H9 (cell line): Measurements from ENCODE around the gene WFDC5. TPM values are rescaled to one million over a fixed set of nuclear protein-coding genes. Genes with fewer than 3 reads are reported as not detected.

Experiments used
- DNase-seq: peaks from one replicate; pipeline ENCODE4 v3.0.0-alpha.2; 2017
- H2AFZ ChIP-seq: one replicate; pipeline ENCODE4 v1.6.1; 2013; ENCODE audit warnings: mild to moderate bottlenecking, low read length, control low read depth, moderate library complexity
- H2AK5ac ChIP-seq: 2 replicates; pipeline ENCODE4 v1.6.1; 2013; ENCODE audit warnings: low read length, control low read depth, mixed read lengths; ENCODE audit not compliant: insufficient read length
- H2BK120ac ChIP-seq: one replicate; pipeline ENCODE4 v1.6.1; 2013; ENCODE audit warnings: low read depth, mild to moderate bottlenecking, low read length, control low read depth, inconsistent platforms; ENCODE audit not compliant: poor library complexity, severe bottlenecking
- H2BK12ac ChIP-seq: 2 replicates; pipeline ENCODE4 v1.6.1; 2013; ENCODE audit warnings: low read length, control low read depth, mixed read lengths, low read depth; ENCODE audit not compliant: insufficient read length
- H2BK15ac ChIP-seq: 2 replicates; pipeline ENCODE4 v1.6.1; 2013; ENCODE audit warnings: low read depth, low read length, control low read depth
- H2BK20ac ChIP-seq: one replicate; pipeline ENCODE4 v1.6.1; 2013; ENCODE audit warnings: low read depth, mild to moderate bottlenecking, low read length, control low read depth, inconsistent platforms; ENCODE audit not compliant: poor library complexity, severe bottlenecking
- H2BK5ac ChIP-seq: 2 replicates; pipeline ENCODE4 v1.6.1; 2013; ENCODE audit warnings: low read length, control low read depth, mixed read lengths; ENCODE audit not compliant: insufficient read length
- H3K14ac ChIP-seq: 2 replicates; pipeline ENCODE4 v1.6.1; 2013; ENCODE audit warnings: low read length, control low read depth; ENCODE audit not compliant: insufficient read depth
- H3K18ac ChIP-seq: 2 replicates; pipeline ENCODE4 v1.6.1; 2013; ENCODE audit warnings: low read depth, mild to moderate bottlenecking, mixed read lengths, low read length, control low read depth; ENCODE audit not compliant: insufficient read length
- H3K23ac ChIP-seq: 2 replicates; pipeline ENCODE4 v1.6.1; 2013; ENCODE audit warnings: low read length, control low read depth, mixed read lengths, low read depth; ENCODE audit not compliant: insufficient read length
- H3K23me2 ChIP-seq: 2 replicates; pipeline ENCODE4 v1.6.1; 2013; ENCODE audit warnings: low read depth, mild to moderate bottlenecking, mixed read lengths, low read length, control low read depth; ENCODE audit not compliant: insufficient read length, poor library complexity, severe bottlenecking
- H3K27ac ChIP-seq: 2 replicates; pipeline ENCODE4 v1.5.1; 2013; ENCODE audit warnings: low read length, control low read depth, mixed read lengths, low read depth; ENCODE audit not compliant: insufficient read length
- H3K27me3 ChIP-seq: 2 replicates; pipeline ENCODE4 v1.6.1; 2013; ENCODE audit warnings: low read length, control low read depth, inconsistent platforms; ENCODE audit not compliant: insufficient read depth
- H3K4ac ChIP-seq: 2 replicates; pipeline ENCODE4 v1.6.1; 2013; ENCODE audit warnings: low read depth, mild to moderate bottlenecking, control low read depth, inconsistent platforms, low read length, moderate library complexity
- H3K4me1 ChIP-seq: 2 replicates; pipeline ENCODE4 v1.6.1; 2013; ENCODE audit warnings: low read length, control low read depth, inconsistent platforms; ENCODE audit not compliant: insufficient read depth
- H3K4me2 ChIP-seq: 2 replicates; pipeline ENCODE4 v1.6.1; 2013; ENCODE audit warnings: low read length, control low read depth, mixed read lengths; ENCODE audit not compliant: insufficient read length, insufficient read depth
- H3K56ac ChIP-seq: 2 replicates; pipeline ENCODE4 v1.6.1; 2013; ENCODE audit warnings: low read depth, mild to moderate bottlenecking, mixed read lengths, low read length, control low read depth; ENCODE audit not compliant: insufficient read length
- H3K79me1 ChIP-seq: 2 replicates; pipeline ENCODE4 v1.6.1; 2013; ENCODE audit warnings: low read depth, mild to moderate bottlenecking, moderate library complexity, low read length, control low read depth, inconsistent platforms; ENCODE audit not compliant: insufficient read depth, poor library complexity, severe bottlenecking
- H3K79me2 ChIP-seq: 2 replicates; pipeline ENCODE4 v1.6.1; 2013; ENCODE audit warnings: low read length, control low read depth, inconsistent platforms; ENCODE audit not compliant: insufficient read depth
- H3K9ac ChIP-seq: 2 replicates; pipeline ENCODE4 v1.6.1; 2013; ENCODE audit warnings: low read length, control low read depth, mixed read lengths; ENCODE audit not compliant: insufficient read length; ENCODE audit errors: extremely low read depth
- H3K9me3 ChIP-seq: one replicate; pipeline ENCODE4 v1.6.1; 2013; ENCODE audit warnings: low read depth, low read length, inconsistent platforms; ENCODE audit not compliant: control insufficient read depth
- H3T11ph ChIP-seq: one replicate; pipeline ENCODE4 v1.6.1; 2013; ENCODE audit warnings: mild to moderate bottlenecking, low read length, control low read depth, inconsistent platforms
- H4K20me1 ChIP-seq: one replicate; pipeline ENCODE4 v1.6.1; 2013; ENCODE audit not compliant: control insufficient read depth, insufficient read length, insufficient read depth
- H4K5ac ChIP-seq: 2 replicates; pipeline ENCODE4 v1.6.1; 2013; ENCODE audit warnings: low read depth, mild to moderate bottlenecking, mixed read lengths, low read length, control low read depth; ENCODE audit not compliant: insufficient read length
- H4K8ac ChIP-seq: replicated peaks from 2 replicates; pipeline ENCODE4 v1.6.1; 2013; ENCODE audit warnings: low read length, control low read depth, mixed read lengths, low read depth; ENCODE audit not compliant: insufficient read length
- H4K91ac ChIP-seq: 2 replicates; pipeline ENCODE4 v1.6.1; 2013; ENCODE audit warnings: low read depth, mild to moderate bottlenecking, moderate library complexity, mixed read lengths, low read length, control low read depth; ENCODE audit not compliant: insufficient read length
- H3K27ac Mint-ChIP-seq, 3 experiments: 2 replicates in 2 of 3; 3 replicates in 1 of 3; pipeline ENCODE4 v1.8.0; 2020 to 2021; ENCODE audit warnings: mixed read lengths in 3 of 3, mild to moderate bottlenecking in 1 of 3, moderate library complexity in 1 of 3
- H3K27me3 Mint-ChIP-seq: 2 replicates; pipeline ENCODE4 v1.8.0; 2021; ENCODE audit warnings: low read depth, mild to moderate bottlenecking, moderate library complexity, mixed read lengths
- H3K36me3 Mint-ChIP-seq, 3 experiments: 2 replicates in 2 of 3; 3 replicates in 1 of 3; pipeline ENCODE4 v1.8.0; 2020 to 2021; ENCODE audit warnings: low read depth in 3 of 3, mixed read lengths in 3 of 3; ENCODE audit not compliant: insufficient read depth in 1 of 3
- H3K4me1 Mint-ChIP-seq, 2 experiments: 2 replicates each; pipeline ENCODE4 v1.8.0; 2020; ENCODE audit warnings: mixed read lengths in 2 of 2
- H3K4me3 Mint-ChIP-seq, 2 experiments: 2 replicates in 1 of 2; 3 replicates in 1 of 2; pipeline ENCODE4 v1.8.0; 2020 to 2021; ENCODE audit warnings: mild to moderate bottlenecking in 2 of 2, mixed read lengths in 2 of 2, moderate library complexity in 1 of 2
- H3K9me3 Mint-ChIP-seq, 2 experiments: 2 replicates in 1 of 2; 3 replicates in 1 of 2; pipeline ENCODE4 v1.8.0; 2020; ENCODE audit warnings: mild to moderate bottlenecking in 2 of 2, mixed read lengths in 2 of 2, moderate library complexity in 1 of 2
- WGBS: extraction: QIAGEN DNeasy Blood & Tissue Kit; methylation state at CpG from one replicate; pipeline ENCODE4 v1.1.7; 2013; ENCODE audit warnings: missing lambda C conversion rate, low lambda C conversion rate, mixed read lengths; ENCODE audit not compliant: insufficient read length; ENCODE audit errors: extremely low coverage; 5-methylcytosine and 5-hydroxymethylcytosine counted together
- total RNA-seq: library from RNA; stranded (reverse); gene quantifications from 2 replicates; pipeline ENCODE4 v1.2.1, GENCODE V29; 2021
- TF ChIP-seq, protein P1 (sequence below): fragments of 200-600 bp; sonication (generic); conservative IDR thresholded peaks from 3 replicates; pipeline ENCODE4 v1.8.0; 2021; ENCODE audit warnings: antibody characterized with exemption, mild to moderate bottlenecking

WFDC5 gene
- total RNA-seq, 1 experiment from 2014 or later, result not detected

DNA sequence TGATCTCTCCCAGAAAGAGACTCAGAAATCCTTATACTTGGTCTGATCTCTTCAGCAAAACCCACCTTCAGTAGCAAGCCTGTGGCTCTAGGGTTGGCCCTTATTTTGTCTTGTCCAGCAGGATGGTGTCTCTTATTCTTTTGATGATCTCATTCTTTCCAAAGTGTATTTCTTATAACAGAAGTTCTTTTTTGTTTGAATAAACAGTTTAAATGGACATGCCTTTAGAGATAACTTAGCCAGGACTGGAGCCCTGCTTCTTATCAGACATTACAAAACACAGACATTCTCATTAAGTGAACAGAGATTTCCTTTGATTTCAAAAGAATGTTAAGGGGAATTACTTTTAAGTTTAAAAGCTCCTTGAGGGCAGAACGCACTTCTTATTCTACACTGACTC is 45.7 kb downstream of the WFDC5 start:
- Histone ChIP-seq H3K18ac (no peak overlapping the region), H4K8ac (no peak overlapping the region), H3T11ph (no peak overlapping the region), H3K27me3 (no peaks in the 10 kb centered on the region), H2BK15ac (no peak overlapping the region), H2AFZ (no peak overlapping the region), H2BK20ac (no peak overlapping the region), H3K9me3 (no peaks in the 10 kb centered on the region), H3K4me2 (no peak overlapping the region), H2AK5ac (no peak overlapping the region), H3K23ac (no peak overlapping the region), H3K9ac (no peak overlapping the region), H4K91ac (no peak overlapping the region), H3K27ac (no peak overlapping the region), H3K79me1 (peaks cover 3% of the 10 kb centered on the region), H2BK12ac (no peak overlapping the region), H3K79me2 (no peaks in the 10 kb centered on the region), H3K14ac (no peak overlapping the region), H4K20me1 (no peaks in the 10 kb centered on the region), H2BK120ac (no peak overlapping the region), H3K23me2 (no peaks in the 10 kb centered on the region), H4K5ac (no peak overlapping the region), H3K56ac (no peak overlapping the region), H3K4ac (no peak overlapping the region), H3K4me1 (no peaks in the 10 kb centered on the region), H2BK5ac (no peak overlapping the region)
- Mint-ChIP-seq H3K4me3 (no peak overlapping the region), H3K4me1 (no peaks in the 10 kb centered on the region), H3K27ac (no peak overlapping the region), H3K36me3 (peaks cover 0 to 4% (median 2%) of the 10 kb centered on the region in 3 experiments; a peak in 4 of 7 replicates), H3K27me3 (no peaks in the 10 kb centered on the region), H3K9me3 (no peaks in the 10 kb centered on the region)
- DNase-seq, result no peak
- TF ChIP-seq, protein P1, sequence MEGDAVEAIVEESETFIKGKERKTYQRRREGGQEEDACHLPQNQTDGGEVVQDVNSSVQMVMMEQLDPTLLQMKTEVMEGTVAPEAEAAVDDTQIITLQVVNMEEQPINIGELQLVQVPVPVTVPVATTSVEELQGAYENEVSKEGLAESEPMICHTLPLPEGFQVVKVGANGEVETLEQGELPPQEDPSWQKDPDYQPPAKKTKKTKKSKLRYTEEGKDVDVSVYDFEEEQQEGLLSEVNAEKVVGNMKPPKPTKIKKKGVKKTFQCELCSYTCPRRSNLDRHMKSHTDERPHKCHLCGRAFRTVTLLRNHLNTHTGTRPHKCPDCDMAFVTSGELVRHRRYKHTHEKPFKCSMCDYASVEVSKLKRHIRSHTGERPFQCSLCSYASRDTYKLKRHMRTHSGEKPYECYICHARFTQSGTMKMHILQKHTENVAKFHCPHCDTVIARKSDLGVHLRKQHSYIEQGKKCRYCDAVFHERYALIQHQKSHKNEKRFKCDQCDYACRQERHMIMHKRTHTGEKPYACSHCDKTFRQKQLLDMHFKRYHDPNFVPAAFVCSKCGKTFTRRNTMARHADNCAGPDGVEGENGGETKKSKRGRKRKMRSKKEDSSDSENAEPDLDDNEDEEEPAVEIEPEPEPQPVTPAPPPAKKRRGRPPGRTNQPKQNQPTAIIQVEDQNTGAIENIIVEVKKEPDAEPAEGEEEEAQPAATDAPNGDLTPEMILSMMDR, result no peak
- WGBS, result no CpG with 5 or more reads among the region's 1 CpG
